GM12872 (cell line): ENCODE results near the gene ARL4D.

Source experiments
- CTCF ChIP-seq: IDR thresholded peaks from 3 replicates; pipeline ENCODE4 v1.5.1; 2011; ENCODE audit warnings: low read depth, mild to moderate bottlenecking, low read length, moderate library complexity; ENCODE audit not compliant: insufficient read depth

Gene ARL4D

GRCh38 chr17:43365356-43365755, 33.4 kb upstream of the ARL4D start:
- TF ChIP-seq CTCF = peak; percentile 45; the same call in 2 of the 3 replicates

- TF ChIP-seq CTCF = no peak
Measured at GRCh38 chr17:43366891-43367736, 31.7 kb upstream of the ARL4D start.

GRCh38 chr17:43367737-43368242, 31.0 kb upstream of the ARL4D start:
- no peak for TF ChIP-seq CTCF

GRCh38 chr17:43368740-43369506, 29.9 kb upstream of the ARL4D start:
- 0 out of 3 replicates have a peak, but pooled peaks have one; percentile 7 for TF ChIP-seq CTCF

- TF ChIP-seq CTCF = no peak
Measured at GRCh38 chr17:43369986-43370385, 28.8 kb upstream of the ARL4D start.

GRCh38 chr17:43371227-43371821, 27.5 kb upstream of the ARL4D start:
- TF ChIP-seq CTCF = no peak
